GM12801 (cell line): Measurements from ENCODE around the gene AHNAK.

Experiments used
- TF ChIP-seq, protein P1 (sequence below): IDR thresholded peaks from one replicate; pipeline ENCODE4 v1.5.1; 2011; ENCODE audit warnings: control low read depth; ENCODE audit not compliant: insufficient read length; ENCODE audit errors: extremely low read depth

Gene AHNAK

DNA sequence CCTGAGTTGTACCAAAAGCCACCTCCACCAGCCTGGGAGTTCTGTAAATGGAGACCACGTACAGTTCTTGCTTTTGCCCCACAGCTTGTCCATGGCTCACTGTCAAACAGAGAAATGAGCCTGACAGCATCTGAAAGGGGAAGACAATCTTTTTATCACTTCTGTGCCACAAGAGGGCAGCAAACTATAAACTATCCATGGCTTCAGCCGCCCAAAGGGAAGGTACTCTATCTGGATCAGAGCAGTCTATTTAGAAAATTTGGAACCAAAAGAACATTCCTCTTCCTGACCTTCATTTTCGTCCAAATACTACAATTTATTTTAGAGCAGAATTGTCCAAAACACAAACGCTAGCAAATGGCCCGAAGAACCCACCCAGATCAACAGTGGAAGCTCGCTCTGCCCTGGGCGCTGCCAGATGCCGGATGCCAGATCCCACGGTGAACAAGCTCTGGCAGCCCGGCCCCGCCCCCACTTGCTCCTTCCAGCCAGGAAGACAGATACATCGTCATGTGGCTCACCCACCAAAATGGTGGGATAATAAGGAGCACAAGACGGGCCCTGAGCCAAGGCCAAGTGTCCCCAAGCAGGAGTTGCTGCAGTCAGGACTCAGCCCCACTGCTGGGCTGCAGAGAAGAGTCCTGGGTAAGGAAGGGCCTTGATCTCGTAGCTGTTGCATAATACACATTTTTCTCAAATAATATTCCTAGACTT is 151.6 kb downstream of the AHNAK start:
- TF ChIP-seq, protein P1, sequence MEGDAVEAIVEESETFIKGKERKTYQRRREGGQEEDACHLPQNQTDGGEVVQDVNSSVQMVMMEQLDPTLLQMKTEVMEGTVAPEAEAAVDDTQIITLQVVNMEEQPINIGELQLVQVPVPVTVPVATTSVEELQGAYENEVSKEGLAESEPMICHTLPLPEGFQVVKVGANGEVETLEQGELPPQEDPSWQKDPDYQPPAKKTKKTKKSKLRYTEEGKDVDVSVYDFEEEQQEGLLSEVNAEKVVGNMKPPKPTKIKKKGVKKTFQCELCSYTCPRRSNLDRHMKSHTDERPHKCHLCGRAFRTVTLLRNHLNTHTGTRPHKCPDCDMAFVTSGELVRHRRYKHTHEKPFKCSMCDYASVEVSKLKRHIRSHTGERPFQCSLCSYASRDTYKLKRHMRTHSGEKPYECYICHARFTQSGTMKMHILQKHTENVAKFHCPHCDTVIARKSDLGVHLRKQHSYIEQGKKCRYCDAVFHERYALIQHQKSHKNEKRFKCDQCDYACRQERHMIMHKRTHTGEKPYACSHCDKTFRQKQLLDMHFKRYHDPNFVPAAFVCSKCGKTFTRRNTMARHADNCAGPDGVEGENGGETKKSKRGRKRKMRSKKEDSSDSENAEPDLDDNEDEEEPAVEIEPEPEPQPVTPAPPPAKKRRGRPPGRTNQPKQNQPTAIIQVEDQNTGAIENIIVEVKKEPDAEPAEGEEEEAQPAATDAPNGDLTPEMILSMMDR = no peak

DNA sequence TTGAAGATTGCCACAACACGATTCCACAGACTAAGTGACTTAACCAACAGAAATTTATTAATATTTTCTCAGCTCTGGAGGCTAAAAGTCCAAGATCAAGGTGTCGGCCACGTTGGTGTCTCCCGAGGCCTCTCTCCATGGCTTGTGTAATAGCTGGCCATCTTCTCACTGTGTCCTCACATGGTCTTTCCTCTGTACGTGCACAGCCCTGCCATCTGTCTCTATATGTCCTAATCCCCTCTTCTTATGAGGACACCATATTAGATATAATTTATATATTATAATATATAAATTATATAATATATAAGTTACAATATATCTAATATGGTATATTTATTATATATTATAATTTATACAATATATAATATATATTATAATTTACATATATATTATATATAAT is 152.9 kb downstream of the AHNAK start:
- TF ChIP-seq, protein P1 = no peak

GRCh38 chr11:62393061-62393611 is 153.5 kb downstream of the AHNAK start:
- TF ChIP-seq, protein P1 = no peak

GRCh38 chr11:62392506-62392905 is 154.1 kb downstream of the AHNAK start:
- TF ChIP-seq, protein P1 = no peak

DNA sequence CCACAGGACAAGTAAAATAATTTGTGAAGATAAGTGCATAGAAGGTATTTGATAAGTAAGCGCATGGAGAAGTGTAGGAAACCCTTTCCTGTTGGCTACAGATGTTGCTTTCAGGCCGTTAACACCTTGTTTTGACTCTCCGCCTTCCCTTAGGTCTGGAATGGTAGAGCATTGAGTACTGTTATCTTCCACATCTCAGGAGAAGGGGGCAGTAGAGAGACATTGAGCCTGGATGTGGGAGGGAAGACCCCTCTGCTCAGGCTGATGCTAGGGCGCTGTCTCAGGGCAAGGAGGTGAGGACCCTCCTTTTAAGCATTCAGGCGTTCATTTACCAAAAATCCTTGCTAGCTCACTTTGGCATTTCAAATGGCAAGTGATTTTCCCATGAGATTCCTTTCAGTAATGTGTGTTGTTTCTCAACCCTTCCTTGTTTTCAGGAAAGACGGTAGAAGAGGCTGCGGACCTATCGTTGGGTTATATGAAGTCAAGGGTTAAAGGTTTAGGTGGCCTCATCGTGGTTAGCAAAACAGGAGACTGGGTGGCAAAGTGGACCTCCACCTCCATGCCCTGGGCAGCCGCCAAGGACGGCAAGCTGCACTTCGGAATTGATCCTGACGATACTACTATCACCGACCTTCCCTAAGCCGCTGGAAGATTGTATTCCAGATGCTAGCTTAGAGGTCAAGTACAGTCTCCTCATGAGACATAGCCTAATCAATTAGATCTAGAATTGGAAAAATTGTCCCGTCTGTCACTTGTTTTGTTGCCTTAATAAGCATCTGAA is 154.8 kb downstream of the AHNAK start:
- TF ChIP-seq, protein P1 = no peak

DNA sequence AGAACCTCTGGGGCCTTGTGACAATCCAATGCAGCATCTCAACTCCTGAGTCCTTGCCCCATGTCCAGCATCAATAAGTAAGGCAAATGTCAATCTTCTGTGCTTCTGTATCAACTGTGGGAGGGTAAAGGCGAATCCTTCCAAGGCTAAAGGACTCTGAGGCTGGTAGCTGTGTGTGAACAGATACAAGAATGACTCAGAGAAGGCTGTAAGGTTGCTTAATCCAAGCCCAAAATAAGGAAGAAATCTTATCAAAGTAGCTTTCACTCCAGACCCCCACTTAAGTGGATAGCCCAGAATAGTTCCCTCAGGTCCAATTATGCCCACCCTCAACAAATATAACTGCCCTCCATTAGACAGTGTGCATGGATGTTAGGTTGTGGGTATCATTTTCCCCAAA is 155.9 kb downstream of the AHNAK start:
- TF ChIP-seq, protein P1 = no peak

DNA sequence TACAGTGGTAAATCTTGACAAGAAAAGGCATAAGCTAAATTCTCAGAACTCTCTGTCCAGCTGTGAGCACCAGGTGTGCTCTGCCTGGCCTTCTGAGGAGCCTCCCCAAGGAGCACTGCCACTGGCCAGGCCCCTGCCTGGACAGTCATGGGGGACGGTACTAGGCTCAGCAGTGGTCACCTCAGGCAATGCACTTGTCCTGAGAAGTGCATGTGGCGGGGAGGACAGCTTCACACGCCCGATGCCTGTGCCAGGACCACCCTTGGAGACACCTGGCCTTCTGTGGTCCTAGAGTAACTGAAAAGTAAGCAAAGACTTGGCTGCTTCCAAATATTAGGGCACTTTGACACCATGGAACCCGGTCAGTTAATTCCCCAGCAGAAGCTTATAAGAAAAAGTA is 156.4 kb downstream of the AHNAK start:
- TF ChIP-seq, protein P1 = no peak
